Fibroblast of lung (primary cell): Measurements from ENCODE around the gene MRPS35. TPM values are rescaled to one million over a fixed set of nuclear protein-coding genes. Genes with fewer than 3 reads are reported as not detected.

ENCODE experiments used
- DNase-seq, 2 donors: peaks; one replicate each; pipeline versions ENCODE4 v3.0.0 to v3.0.0-alpha.2; 2010; ENCODE audit warnings: low read depth in 2 of 2
- H2AFZ ChIP-seq: 2 replicates; pipeline ENCODE4 v1.5.1; 2012; ENCODE audit warnings: low read length, control low read depth, inconsistent platforms
- H3K27ac ChIP-seq: 2 replicates; pipeline ENCODE4 v1.5.1; 2011; ENCODE audit warnings: low read length, control low read depth; ENCODE audit not compliant: insufficient read depth
- H3K27me3 ChIP-seq: 2 replicates; pipeline ENCODE4 v1.5.1; 2011; ENCODE audit warnings: mild to moderate bottlenecking, low read length; ENCODE audit not compliant: control insufficient read depth, insufficient read depth
- H3K36me3 ChIP-seq: 2 replicates; pipeline ENCODE4 v1.5.1; 2011; ENCODE audit warnings: low read length; ENCODE audit not compliant: control insufficient read depth, insufficient read depth
- H3K4me1 ChIP-seq: 2 replicates; pipeline ENCODE4 v1.5.1; 2011; ENCODE audit warnings: low read length; ENCODE audit not compliant: control insufficient read depth, insufficient read depth; ENCODE audit errors: extremely low read depth
- H3K4me2 ChIP-seq: 2 replicates; pipeline ENCODE4 v1.5.1; 2011; ENCODE audit warnings: low read length, control low read depth; ENCODE audit not compliant: insufficient read depth; ENCODE audit errors: extremely low read depth
- H3K4me3 ChIP-seq, 4 experiments: fragments of 200-600 bp in 1 of 4; sonication (generic) in 1 of 4; replicated peaks in 1 of 4; 2 replicates each; pipeline ENCODE4 v1.5.1; 2011 to 2016; ENCODE audit warnings: low read length in 4 of 4, low read depth in 3 of 4, mild to moderate bottlenecking in 3 of 4, control low read depth in 2 of 4, inconsistent platforms in 1 of 4, mixed read lengths in 1 of 4; ENCODE audit not compliant: insufficient read depth in 1 of 4; ENCODE audit errors: control extremely low read depth in 1 of 4
- H3K79me2 ChIP-seq: 2 replicates; pipeline ENCODE4 v1.5.1; 2012; ENCODE audit warnings: mild to moderate bottlenecking, low read length, inconsistent platforms; ENCODE audit not compliant: control insufficient read depth, insufficient read depth
- H3K9ac ChIP-seq: 2 replicates; pipeline ENCODE4 v1.5.1; 2011; ENCODE audit warnings: mild to moderate bottlenecking, low read length, control low read depth; ENCODE audit not compliant: insufficient read depth
- H3K9me3 ChIP-seq: 2 replicates; pipeline ENCODE4 v1.5.1; 2012; ENCODE audit warnings: low read depth, low read length; ENCODE audit not compliant: control insufficient read depth, insufficient read depth
- H4K20me1 ChIP-seq: 2 replicates; pipeline ENCODE4 v1.5.1; 2011; ENCODE audit warnings: low read length; ENCODE audit not compliant: control insufficient read depth, insufficient read depth; ENCODE audit errors: extremely low read depth
- CTCF ChIP-seq, 2 donors: IDR thresholded peaks in 1 of 2; conservative IDR thresholded peaks in 1 of 2; 1 replicate in 1 of 2; 2 replicates in 1 of 2; pipeline ENCODE4 v1.5.1; 2011 to 2012; ENCODE audit warnings: low read length in 2 of 2, control low read depth in 1 of 2, inconsistent platforms in 1 of 2, low read depth in 1 of 2, mild to moderate bottlenecking in 1 of 2
- EZH2 ChIP-seq: IDR thresholded peaks from 2 replicates; pipeline ENCODE4 v1.5.1; 2012; ENCODE audit warnings: low read length, control low read depth, mild to moderate bottlenecking; ENCODE audit errors: missing control alignments
- polyA plus RNA-seq, 2 donors: library from polyadenylated mRNA; depleted of rRNA in 1 of 2; stranded (reverse) in 1 of 2; unstranded in 1 of 2; fragments of >200 nt; gene quantifications; 2 replicates each; pipeline ENCODE4 v1.2.1, GENCODE V29; 2011 to 2012; ENCODE audit warnings: missing spikeins in 1 of 2
- total RNA-seq: library from RNA; depleted of rRNA; stranded (reverse); fragments of >200 nt; gene quantifications from 2 replicates; pipeline ENCODE4 v1.2.1, GENCODE V29; 2014

MRPS35 gene
- total and polyA plus RNA-seq, 2 donors (not counting 1 experiment from before 2014, with no cell fraction given) = 52.5 to 70.7 TPM

- Histone ChIP-seq H3K27ac (no peak overlapping the region), H3K4me3 (peak overlapping the region in 3 of 4 experiments; percentile 83 to 91 (median 89)), H3K4me2 (peak overlapping the region; percentile 36), H2AFZ (no peak overlapping the region), H3K27me3 (no peaks in the 10 kb centered on the region), H4K20me1 (no peaks in the 10 kb centered on the region), H3K4me1 (peaks cover 2% of the 10 kb centered on the region), H3K36me3 (no peaks in the 10 kb centered on the region), H3K79me2 (peaks cover 46% of the 10 kb centered on the region), H3K9me3 (no peaks in the 10 kb centered on the region), H3K9ac (no peak overlapping the region)
- no peak for DNase-seq
- no peak for TF ChIP-seq EZH2
- TF ChIP-seq CTCF (conservative IDR thresholded peaks at IDR 0.05 in 1 of 2, IDR thresholded peaks at IDR 0.05 in 1 of 2; ENCODE audit: low read depth in 1 of 2, low read length in 2 of 2) = no peak
Measured at GRCh38 chr12:27711967-27712366, 1.3 kb downstream of the MRPS35 start.

GRCh38 chr12:27723212-27723611 is 12.6 kb downstream of the MRPS35 start:
- H3K9ac ChIP-seq = no peak overlapping the region
- no peak overlapping the region for H3K4me2 ChIP-seq
- no peaks in the 10 kb centered on the region for H3K4me1 ChIP-seq
- H3K9me3 ChIP-seq = no peaks in the 10 kb centered on the region
- H2AFZ ChIP-seq = no peak overlapping the region
- H4K20me1 ChIP-seq = no peaks in the 10 kb centered on the region
- H3K27ac ChIP-seq = no peak overlapping the region
- no peak for TF ChIP-seq CTCF (conservative IDR thresholded peaks at IDR 0.05 in 1 of 2, IDR thresholded peaks at IDR 0.05 in 1 of 2; ENCODE audit: low read depth in 1 of 2, low read length in 2 of 2)
- no peak for TF ChIP-seq EZH2
- peaks cover 7% of the 10 kb centered on the region for H3K36me3 ChIP-seq
- no peaks in the 10 kb centered on the region for H3K79me2 ChIP-seq
- DNase-seq = no peak
- H3K27me3 ChIP-seq = no peaks in the 10 kb centered on the region
- no peak overlapping the region for H3K4me3 ChIP-seq

- no peak for DNase-seq
- Histone ChIP-seq H3K4me2 (no peak overlapping the region), H3K9me3 (no peaks in the 10 kb centered on the region), H3K36me3 (no peaks in the 10 kb centered on the region), H3K27me3 (no peaks in the 10 kb centered on the region), H4K20me1 (no peaks in the 10 kb centered on the region), H3K9ac (no peak overlapping the region), H3K4me1 (no peaks in the 10 kb centered on the region), H3K79me2 (no peaks in the 10 kb centered on the region), H3K27ac (no peak overlapping the region), H3K4me3 (no peak overlapping the region), H2AFZ (no peak overlapping the region)
- no peak for TF ChIP-seq EZH2
- no peak for TF ChIP-seq CTCF (conservative IDR thresholded peaks at IDR 0.05 in 1 of 2, IDR thresholded peaks at IDR 0.05 in 1 of 2; ENCODE audit: low read depth in 1 of 2, low read length in 2 of 2)
Measured at GRCh38 chr12:27730097-27730588, 19.5 kb downstream of the MRPS35 start.
